ENCODE data around the gene RNF103. TPM values are rescaled to one million over a fixed set of nuclear protein-coding genes. Genes with fewer than 3 reads are reported as not detected.
A peak's percentile ranks its signal among the peaks of the same experiment; 100 is the strongest.

Gene RNF103
- total and polyA plus RNA-seq, 2 of the 13 experiments (the other 11 are each of a cell fraction or from before 2014, with no cell fraction given), result 19.8 to 21.1 TPM

- no peak for TF ChIP-seq ZNF567 (CRISPR knock-in tag; IDR thresholded peaks at IDR 0.05; ENCODE audit: borderline replicate concordance)
- no peak for TF ChIP-seq THAP11 (CRISPR knock-in tag; IDR thresholded peaks at IDR 0.05)
- TF ChIP-seq, protein P1, sequence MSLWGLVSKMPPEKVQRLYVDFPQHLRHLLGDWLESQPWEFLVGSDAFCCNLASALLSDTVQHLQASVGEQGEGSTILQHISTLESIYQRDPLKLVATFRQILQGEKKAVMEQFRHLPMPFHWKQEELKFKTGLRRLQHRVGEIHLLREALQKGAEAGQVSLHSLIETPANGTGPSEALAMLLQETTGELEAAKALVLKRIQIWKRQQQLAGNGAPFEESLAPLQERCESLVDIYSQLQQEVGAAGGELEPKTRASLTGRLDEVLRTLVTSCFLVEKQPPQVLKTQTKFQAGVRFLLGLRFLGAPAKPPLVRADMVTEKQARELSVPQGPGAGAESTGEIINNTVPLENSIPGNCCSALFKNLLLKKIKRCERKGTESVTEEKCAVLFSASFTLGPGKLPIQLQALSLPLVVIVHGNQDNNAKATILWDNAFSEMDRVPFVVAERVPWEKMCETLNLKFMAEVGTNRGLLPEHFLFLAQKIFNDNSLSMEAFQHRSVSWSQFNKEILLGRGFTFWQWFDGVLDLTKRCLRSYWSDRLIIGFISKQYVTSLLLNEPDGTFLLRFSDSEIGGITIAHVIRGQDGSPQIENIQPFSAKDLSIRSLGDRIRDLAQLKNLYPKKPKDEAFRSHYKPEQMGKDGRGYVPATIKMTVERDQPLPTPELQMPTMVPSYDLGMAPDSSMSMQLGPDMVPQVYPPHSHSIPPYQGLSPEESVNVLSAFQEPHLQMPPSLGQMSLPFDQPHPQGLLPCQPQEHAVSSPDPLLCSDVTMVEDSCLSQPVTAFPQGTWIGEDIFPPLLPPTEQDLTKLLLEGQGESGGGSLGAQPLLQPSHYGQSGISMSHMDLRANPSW (CRISPR knock-in tag; IDR thresholded peaks at IDR 0.05; ENCODE audit: borderline replicate concordance), result no peak
- no peak for TF ChIP-seq SKI (IDR thresholded peaks at IDR 0.05; ENCODE audit: partially characterized antibody)
- 0 out of 2 replicates have a peak, but pooled peaks have one; percentile 23 for TF ChIP-seq RFX3 (CRISPR knock-in tag; IDR thresholded peaks at IDR 0.05)
- TF ChIP-seq SMARCE1 (IDR thresholded peaks at IDR 0.05; ENCODE audit: borderline replicate concordance), result no peak
- no peak for TF ChIP-seq GATA4 (IDR thresholded peaks at IDR 0.05; ENCODE audit: borderline replicate concordance, low read depth)
- TF ChIP-seq ZNF18 (CRISPR knock-in tag; IDR thresholded peaks at IDR 0.05; ENCODE audit: insufficient replicate concordance), result no peak
- no peak for TF ChIP-seq E2F5 (CRISPR knock-in tag; conservative IDR thresholded peaks at IDR 0.05)
- no peak for TF ChIP-seq CEBPG (CRISPR knock-in tag; IDR thresholded peaks at IDR 0.05)
- TF ChIP-seq TBX3 (IDR thresholded peaks at IDR 0.05; ENCODE audit: borderline replicate concordance), result no peak
- no peak for TF ChIP-seq NCOA5 (CRISPR knock-in tag; IDR thresholded peaks at IDR 0.05)
- TF ChIP-seq, protein P2, sequence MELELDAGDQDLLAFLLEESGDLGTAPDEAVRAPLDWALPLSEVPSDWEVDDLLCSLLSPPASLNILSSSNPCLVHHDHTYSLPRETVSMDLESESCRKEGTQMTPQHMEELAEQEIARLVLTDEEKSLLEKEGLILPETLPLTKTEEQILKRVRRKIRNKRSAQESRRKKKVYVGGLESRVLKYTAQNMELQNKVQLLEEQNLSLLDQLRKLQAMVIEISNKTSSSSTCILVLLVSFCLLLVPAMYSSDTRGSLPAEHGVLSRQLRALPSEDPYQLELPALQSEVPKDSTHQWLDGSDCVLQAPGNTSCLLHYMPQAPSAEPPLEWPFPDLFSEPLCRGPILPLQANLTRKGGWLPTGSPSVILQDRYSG (CRISPR knock-in tag; IDR thresholded peaks at IDR 0.05), result no peak
- TF ChIP-seq, protein P3, sequence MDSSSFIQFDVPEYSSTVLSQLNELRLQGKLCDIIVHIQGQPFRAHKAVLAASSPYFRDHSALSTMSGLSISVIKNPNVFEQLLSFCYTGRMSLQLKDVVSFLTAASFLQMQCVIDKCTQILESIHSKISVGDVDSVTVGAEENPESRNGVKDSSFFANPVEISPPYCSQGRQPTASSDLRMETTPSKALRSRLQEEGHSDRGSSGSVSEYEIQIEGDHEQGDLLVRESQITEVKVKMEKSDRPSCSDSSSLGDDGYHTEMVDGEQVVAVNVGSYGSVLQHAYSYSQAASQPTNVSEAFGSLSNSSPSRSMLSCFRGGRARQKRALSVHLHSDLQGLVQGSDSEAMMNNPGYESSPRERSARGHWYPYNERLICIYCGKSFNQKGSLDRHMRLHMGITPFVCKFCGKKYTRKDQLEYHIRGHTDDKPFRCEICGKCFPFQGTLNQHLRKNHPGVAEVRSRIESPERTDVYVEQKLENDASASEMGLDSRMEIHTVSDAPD (CRISPR knock-in tag; IDR thresholded peaks at IDR 0.05), result no peak
- no peak for TF ChIP-seq ERF (CRISPR knock-in tag; IDR thresholded peaks at IDR 0.05)
- no peak for TF ChIP-seq NCOA1 (CRISPR knock-in tag; IDR thresholded peaks at IDR 0.05)
- TF ChIP-seq MLXIP (CRISPR knock-in tag; IDR thresholded peaks at IDR 0.05; ENCODE audit: borderline replicate concordance), result no peak
- TF ChIP-seq NBN (conservative IDR thresholded peaks at IDR 0.05), result no peak
- no peak for TF ChIP-seq BRF2 (CRISPR knock-in tag; IDR thresholded peaks at IDR 0.05)
- no peak for TF ChIP-seq ZFP90 (CRISPR knock-in tag; IDR thresholded peaks at IDR 0.05; ENCODE audit: borderline replicate concordance)
These were observed 60.0 kb downstream of the RNF103 start (continued) for GRCh38 chr2:86563650-86564061.

Data from HepG2 (cell line).